DMS153 treated with DMSO at 0.1 percent for 48 hours (cell line): ENCODE data around the gene MTA1.

Source experiments
- DNase-seq: peaks from one replicate; lab custom pipeline; 2025; ENCODE audit not compliant: unreplicated experiment; lab: John Stamatoyannopoulos, UW

Gene MTA1

DNA sequence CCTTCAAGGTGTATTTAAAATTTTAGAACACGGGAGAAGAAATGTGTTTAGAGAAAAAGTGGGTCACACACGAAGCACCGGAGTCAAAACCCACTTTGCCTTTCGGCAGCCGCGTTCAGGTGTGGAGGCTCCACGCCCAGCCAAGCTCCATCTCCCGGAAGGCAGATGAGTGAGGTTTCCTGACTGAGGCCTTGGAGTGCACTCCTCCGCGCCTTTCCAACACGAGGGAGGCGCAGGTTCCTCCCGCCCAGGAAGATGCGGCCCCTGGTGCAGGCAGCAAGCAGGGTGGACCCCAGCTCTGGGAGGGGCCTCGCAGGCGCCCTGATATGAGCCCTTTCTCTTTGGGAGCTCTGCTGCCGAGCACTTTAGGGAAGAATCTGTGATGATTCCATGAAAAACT is 22.5 kb downstream of the MTA1 start:
- no peak for DNase-seq

DNA sequence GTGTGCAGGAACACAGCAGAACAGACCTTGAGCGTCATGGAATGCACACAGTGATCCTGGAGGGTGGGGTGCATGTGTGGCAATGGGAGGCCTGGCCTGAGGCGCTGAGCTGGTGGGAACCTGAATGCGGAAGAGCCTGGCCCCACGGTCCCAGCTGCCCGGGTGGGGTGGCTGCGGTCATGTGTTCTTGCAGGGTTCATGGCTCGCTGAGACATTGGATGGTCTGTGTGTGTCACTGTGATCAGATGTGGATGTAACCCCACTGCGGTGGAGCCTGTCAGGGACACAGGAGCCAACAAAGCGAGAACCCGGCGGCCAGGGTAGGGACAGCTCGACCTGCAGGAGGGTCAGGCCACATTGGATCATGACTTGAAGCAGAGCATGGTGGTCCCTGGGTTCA is 23.2 kb downstream of the MTA1 start:
- no peak for DNase-seq

DNA sequence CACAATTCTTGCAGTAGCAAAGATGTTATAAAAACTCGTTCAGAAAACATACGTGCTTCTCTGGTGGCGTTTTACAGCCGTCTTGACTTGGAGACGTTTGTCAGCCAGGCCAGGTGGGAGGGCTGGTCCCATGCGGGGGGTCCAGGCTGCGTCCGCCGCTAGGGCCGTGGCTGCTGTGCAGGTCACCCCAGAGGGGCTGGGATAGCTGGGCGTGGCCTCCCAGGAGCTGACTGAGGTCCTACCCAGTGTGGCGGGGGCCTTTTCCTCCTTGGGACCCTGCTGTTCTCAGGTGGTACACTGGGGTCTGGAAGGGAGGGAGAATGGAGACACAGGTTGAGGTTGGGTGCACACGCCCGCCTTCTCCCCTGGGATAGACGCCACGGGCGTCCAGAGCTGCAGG is 25.2 kb downstream of the MTA1 start:
- DNase-seq: no peak

DNA sequence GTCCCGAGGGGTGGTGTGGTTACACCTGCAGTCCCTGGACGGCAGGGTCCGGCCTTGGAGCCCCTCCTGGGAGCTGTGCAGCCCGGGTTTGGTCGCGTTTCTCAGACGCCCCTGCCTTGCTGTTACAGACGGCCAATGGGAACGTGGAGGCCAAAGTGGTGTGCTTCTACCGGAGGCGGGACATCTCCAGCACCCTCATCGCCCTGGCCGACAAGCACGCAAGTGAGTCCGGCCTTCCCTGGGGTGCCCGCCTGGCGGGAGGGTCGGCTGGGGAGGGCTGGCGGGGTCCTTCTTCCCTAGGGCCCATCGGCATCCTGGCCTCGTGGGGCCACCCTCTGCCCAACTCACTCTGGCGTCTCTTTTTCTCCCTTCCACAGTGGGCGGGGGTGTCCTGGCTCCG is 25.7 kb downstream of the MTA1 start:
- DNase-seq: no peak

DNA sequence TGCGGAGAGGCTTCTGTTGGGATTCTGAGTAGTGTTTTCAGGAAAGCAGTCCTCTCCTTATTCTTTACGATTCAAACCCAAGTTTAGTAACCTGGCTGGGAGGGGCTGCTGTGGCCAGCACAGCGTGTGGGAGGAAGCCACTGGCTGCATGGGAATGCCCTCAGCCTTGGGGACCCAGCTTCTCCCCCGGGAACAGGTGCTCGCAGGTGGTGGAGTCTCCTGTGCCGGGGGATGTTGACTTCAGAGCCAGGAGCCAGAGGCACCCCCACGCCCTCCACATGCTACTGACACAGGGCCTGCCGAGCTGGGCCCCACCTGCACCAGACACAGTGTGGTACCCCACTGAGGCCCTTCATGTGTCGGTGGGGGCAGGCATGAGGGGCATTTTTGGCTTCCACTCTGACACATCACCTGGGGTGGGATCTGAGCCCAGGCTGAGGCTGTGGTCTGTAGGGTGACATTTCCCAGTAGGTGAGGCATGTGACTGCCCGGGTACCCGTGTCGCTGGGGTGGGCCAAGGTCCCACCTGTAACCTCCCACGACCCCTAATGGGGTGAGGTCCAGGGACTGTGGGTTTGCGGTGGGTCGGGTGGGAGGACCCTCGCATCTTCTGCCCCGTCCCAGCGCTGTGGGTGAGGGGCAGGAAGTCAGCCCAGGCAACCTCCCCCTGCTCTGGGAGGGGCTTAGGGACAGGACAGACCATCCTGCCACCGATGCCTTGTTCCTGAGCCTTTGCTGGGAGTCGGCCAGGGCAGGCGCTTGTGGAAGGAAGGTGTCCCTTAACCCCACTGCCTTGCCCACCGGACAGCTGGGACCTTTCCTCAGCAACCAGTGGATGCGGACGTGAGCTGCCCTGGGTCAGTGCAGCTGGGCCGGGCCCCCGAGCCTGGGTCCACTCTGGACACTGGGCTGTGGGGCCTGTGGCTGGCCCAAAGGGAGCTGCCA is 26.5 kb downstream of the MTA1 start:
- DNase-seq: no peak

DNA sequence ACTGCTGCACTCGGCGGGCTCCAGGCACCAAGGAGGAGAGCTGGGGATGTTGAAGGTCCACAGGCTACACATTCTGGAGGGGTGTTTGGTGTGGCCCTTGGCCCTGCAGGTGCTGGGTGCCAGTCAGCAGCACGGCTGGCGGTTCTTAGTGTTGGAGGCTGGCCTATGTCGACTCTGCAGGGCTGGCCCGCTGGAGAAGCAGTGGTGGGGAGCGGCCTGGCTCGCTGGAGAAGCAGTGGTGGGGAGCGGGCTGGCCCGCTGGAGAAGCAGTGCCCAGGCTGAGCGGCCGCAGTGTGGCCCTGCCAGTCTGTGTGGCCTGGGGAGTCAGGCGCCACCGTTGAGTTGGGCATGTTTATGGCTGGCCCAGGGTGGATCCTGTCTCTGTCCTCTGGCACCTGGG is 27.3 kb downstream of the MTA1 start:
- DNase-seq: no peak

DNA sequence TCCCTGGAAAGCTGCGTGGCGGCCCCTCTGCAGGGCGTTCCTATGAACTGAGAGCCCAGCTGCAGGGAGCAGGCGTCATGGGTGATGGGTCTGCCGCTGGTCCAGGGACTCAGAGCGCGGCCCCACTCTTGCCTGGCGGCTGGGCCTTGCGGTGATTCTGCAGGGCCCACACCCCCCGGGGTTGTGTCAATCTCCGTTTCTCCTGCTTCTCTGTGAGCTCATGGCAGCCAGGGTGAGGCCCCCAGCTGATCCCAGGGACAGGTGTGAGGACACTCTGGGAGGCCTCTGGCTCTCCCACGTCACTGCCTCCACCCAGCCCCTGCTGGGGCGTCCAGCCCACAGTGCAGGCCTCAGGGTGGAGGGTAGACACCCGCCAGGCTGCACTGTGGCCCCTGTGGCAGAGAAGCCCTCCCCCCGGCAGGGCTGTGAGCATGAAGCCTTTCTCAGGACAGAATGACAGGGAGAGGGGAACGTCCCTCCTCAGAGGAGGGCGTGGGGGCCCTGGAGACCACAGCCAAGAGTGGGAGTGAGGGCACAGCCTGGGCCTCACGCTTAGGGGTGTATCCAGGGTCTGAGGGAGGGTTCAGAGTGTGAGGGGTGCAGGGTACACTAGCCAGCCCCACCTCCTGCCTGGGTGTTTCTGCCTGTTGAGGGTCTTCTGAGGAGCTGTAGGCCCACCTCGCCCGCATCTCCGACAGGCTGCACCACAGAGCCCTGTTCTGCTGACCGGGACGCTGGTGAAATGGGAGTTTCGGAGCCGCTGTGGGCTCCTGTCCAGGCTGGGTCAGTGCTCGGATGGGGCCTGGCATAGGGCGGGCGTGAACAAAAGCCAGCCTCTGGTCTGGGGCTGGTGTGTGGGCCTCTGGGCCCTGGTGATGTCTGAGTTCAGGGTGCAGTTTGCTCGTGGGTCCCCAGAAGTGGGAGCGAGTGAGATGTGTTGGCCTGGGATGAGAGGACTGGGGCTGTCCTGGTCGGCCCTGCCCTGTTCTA is 28.3 kb downstream of the MTA1 start:
- DNase-seq: no peak

DNA sequence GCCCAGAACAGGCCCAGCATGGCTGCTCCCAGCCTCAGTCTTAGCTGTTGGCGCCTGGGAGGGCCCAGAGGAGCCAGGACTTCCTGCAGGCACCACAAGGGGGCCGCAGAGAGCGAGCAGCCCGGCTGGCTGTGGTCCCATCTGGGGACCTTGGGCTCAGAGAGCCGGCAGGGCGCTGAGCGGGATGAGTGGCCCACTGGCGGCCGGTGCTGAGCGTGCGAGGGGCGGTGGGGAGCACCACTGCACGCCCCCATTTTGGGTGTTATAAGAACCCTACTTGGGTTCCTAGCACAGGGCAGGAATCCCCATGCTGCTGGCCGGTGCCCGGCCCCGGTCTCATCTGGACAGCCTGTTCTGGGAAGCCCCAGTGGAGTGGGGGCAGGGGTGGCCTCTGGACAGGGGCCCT is 29.1 kb downstream of the MTA1 start:
- no peak for DNase-seq

DNA sequence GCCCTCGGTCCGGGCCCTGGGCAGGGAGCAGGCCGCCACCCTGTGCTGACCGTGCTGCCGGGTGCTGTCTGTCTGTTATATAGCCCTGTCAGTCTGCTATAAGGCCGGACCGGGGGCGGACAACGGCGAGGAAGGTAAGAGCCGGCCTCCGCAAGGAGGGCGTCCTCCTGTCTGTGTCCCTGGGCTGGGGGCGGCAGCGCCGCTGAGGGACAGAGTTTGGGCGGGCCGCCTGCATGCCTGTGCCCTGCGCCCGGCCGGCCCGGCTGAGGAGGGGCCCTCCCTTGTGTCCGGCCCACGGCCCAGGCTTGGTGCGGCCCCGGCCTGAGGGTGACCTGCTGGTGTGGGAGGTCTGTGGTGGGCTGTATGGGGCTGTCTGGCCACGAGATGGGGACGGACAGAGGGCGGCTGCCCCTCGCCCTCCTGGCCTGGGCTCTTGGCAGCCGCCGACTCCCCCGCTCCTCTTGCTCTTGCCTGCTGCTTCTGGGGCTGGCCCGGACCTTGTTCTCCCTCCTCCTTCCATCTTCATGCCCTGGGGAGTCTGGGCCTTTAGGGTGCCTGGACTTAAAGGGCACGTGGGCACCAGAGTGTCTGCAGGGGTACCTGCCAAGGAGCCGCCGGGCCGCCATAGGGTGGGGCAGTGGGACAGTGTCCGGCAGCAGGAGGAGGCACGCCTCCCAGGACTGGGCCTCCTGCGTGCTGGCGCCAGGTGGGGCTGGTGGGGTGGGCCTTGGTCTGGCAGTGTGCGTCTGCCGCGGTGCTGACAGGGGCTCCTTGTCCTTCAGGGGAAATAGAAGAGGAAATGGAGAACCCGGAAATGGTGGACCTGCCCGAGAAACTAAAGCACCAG is 29.9 kb downstream of the MTA1 start:
- no peak for DNase-seq

DNA sequence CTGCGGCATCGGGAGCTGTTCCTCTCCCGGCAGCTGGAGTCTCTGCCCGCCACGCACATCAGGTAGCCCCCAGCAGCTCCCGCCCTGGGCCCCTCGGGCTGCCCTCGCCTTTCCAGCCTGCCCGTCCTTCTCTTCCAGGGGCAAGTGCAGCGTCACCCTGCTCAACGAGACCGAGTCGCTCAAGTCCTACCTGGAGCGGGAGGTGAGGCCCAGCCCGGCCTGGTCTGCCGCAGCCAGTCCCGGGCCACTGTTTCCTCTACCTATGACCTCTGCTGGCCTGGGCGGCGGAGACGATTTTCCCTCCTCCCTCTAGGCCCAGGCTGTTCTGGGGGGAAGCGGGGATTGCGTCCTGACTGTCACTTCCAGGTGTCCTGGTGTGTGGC is 30.5 kb downstream of the MTA1 start:
- no peak for DNase-seq

DNA sequence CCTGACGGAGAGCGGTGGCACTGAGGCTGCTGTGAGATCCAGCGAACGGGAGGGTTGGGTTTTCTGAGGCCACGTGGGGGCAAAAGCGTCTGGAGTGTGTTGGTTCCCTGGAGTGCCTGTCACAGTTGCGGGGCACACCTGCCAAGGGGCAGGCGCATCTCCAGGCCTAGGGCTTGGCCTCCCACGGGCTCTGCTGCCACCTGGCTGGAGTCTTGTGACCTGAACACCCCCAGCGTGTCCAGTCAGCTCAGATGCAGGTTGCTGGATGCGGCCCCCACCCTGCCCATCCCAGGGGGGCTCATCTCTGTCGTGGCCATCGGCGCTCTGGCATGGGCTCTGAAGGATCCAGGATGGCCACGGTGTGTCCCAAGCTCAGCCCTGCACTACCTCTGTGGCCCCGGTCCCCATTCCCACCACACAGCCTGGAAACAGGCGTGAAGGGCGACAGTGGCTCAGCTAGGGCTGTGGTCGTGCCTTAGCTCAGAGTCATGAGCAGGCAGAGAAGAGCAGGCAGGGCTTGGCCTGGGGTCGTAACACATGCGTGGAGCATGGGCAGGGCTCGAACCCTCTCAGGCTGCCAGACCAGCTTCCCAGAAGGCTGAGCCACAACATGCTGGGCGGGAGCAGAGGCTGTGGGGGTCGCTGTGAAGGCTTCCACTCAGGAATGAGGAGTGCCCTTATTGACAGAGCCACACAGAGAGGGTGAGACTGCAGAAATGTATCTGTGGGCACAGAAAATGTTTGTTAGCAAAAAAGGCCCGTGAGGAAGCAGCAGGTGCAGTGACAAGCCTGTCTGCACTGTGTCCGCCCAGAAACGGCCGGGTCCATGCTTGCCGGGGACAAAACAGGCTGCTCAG is 31.5 kb downstream of the MTA1 start:
- no peak for DNase-seq

DNA sequence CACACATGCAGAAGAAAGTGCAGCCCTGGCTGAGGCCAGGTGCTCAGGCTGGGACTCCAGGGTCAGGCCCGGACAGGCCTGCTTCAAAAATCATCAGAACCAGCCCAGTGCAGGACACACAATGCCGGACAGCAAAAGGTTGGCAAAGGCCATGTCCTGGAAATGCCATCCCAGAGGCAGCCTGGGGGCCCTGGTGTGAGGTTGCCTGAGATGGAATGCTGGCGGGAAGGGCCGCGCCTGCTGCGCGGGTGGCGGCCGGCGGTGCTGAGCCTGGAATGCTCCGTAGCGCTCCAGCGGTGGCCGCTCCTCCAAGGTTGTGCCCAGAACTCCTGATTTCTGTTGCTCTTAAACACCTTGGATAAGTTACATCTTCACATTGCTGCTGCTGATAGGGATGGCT is 33.3 kb downstream of the MTA1 start:
- no peak for DNase-seq

DNA sequence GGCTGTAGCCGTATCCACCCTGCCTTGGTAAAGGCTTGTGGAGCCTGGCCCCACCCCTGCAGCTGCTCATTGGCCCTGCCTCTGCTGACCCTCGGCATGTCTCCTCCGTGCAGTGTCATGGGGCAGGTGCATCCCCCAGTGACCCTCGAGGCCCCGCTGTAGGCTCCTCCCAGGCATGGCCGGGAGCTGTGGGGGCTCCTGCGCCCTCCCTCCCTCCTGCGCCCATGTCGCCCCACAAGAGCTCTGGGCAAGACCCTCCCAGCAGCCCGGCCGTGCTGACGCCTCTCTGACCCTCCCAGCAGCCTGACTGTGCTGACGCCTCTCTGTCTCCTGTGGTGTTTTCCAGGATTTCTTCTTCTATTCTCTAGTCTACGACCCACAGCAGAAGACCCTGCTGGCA is 34.2 kb downstream of the MTA1 start:
- no peak for DNase-seq

DNA sequence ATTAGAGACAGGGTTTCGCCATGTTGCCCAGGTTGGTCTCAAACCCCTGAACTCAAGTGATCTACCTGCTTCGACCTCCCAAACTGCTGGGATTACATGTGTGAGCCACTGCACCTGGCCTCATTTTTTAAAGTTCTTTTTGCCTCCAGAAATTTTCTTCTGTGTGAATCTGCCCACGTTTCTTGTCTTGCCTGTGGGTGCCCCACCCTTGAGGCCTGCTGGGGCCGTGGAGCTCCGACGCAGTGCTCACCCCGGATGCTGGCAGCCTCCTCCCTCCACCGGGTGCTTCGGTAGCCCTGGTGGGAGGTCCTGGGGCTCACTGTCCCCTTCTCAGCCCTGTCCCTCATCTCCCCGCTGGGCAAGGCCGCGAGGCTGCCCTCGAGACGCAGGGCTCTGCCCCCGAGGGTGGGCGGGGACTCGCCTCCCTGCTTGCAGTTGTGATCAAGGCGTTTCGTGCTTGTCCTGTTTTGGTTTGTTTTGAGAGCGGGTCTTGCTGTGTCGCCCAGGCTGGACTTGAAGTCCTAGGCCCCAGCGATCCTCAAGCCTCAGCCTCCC is 35.5 kb downstream of the MTA1 start:
- DNase-seq: no peak

DNA sequence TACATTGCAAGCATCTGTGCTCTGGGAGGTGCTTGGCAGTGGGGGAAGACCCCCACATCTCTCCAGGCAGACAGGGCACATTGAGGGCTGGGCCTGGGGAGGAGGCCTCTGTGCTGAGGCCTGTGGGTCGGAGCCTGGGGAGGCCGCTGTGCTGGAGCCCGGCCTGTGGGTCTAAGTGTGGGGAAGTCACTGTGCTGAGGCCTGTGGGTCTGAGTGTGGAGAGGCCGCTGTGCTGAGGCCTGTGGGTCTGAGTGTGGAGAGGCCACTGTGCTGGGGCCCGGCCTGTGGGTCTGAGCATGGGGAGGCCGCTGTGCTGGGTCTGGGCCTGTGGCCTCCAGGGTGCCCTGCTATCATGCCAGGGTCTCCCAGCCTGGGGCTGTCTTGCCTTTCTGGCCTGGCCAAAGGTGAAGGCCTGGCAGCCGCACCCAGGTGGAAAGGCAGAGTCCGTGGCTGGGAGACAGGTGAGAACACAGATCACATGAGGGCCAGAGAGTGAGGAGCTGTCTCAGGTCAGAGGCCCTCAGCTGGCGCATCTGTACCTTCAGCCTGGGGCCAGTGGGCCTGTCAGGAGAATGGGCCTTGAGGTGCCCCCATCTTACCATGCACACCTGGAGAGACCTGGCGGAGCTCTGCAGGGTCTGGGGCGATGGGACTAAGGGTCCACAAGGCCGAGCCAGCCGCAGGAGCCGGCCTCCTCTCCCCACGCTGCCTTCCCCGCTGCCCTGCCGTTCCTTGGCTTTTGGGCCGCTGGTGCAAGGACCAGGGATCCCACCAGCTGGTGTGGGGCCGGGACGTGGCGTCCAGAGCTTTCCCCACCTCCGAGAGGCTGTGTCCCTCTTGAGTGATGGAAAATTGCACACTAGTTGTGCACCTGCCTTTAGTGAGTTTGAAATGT is 36.4 kb downstream of the MTA1 start:
- DNase-seq: no peak

DNA sequence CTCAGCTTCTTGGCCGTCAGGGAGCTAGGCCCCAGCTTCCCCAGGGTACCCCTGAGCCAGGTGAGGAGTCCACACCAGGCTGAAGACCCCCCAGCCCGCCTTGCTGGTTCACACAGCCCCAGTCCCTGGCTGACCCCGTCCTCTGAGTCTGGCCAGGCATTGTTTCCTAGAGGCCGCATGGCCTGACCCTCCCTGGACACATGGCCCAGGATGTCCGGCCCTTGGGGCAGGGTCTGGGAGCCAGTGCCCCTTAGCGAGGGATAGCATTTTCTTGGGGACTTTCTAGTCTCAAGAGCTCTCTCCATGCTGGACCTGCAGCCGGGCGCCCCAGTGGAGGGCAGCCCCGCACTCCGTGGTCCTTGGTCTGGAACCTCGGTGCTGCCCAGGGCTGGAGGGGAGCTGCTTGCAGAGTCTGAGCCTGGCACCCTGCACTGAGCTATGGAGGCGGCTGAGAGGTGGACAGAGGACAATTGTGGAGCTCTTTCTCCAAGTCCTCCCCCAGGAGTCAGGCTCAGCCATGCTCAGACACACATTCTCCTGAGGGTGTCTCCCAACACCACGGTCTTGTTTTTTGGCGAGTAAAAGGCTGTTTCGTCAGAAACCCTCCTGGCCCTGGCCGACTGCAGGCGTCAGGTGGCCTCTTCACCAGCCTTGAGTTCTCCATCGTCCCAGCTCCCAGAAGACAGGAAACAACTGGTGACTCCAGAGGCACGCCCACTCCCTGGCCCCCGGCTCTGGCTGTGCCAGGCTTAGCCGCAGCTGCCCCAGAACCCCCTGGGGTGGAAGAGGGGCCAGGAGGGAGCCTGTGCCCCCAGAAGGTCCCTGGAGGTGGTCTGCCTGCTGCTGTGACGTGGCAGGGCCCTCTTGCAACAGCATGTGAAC is 37.4 kb downstream of the MTA1 start:
- no peak for DNase-seq

DNA sequence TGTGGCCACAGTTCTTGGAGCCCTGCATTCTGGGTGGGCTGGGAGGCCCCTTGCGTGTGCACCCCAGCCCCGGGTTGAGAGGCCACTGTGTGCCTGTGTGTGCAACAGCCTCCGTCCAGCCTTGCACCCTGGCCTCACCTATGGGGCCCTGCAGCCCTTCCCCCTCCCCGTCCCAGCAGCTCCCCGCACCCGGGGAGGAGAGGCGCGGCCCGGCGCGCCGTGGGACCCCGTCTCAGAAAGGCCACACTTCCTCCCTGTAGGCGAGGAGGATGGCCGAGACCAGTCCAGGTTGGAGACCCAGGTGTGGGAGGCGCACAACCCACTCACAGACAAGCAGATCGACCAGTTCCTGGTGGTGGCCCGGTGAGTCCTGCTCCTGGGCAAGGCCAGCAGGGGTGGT is 38.4 kb downstream of the MTA1 start:
- no peak for DNase-seq

DNA sequence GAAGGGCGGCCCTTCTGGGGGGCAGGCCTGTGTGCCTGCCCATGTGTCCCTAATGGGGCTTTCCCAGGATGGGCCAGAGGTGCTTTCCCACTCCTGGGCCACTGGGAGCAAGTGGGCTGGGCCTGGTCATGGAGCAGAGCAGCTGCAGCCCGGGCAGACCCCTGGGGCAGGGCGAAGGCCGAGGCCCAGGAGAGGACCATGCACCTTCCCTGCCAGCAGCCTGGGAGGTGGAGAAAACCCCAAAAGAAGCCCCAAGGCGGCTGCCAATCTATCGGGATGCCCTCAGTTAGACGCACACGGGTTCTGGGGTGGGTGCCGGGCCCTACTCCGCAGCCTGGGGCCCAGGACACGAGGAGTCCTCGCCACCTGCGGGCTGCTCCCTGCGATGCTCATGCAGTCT is 38.9 kb downstream of the MTA1 start:
- no peak for DNase-seq
